SIG-M5 treated with dmso at 0.1 percent for 504 hours (cell line): ENCODE results near the gene CPEB2.
A peak's percentile ranks its signal among the peaks of the same experiment; 100 is the strongest.

Source experiments
- DNase-seq: peaks from one replicate; lab custom pipeline; 2025; ENCODE audit not compliant: unreplicated experiment; lab: John Stamatoyannopoulos, UW

The CPEB2 gene

DNA sequence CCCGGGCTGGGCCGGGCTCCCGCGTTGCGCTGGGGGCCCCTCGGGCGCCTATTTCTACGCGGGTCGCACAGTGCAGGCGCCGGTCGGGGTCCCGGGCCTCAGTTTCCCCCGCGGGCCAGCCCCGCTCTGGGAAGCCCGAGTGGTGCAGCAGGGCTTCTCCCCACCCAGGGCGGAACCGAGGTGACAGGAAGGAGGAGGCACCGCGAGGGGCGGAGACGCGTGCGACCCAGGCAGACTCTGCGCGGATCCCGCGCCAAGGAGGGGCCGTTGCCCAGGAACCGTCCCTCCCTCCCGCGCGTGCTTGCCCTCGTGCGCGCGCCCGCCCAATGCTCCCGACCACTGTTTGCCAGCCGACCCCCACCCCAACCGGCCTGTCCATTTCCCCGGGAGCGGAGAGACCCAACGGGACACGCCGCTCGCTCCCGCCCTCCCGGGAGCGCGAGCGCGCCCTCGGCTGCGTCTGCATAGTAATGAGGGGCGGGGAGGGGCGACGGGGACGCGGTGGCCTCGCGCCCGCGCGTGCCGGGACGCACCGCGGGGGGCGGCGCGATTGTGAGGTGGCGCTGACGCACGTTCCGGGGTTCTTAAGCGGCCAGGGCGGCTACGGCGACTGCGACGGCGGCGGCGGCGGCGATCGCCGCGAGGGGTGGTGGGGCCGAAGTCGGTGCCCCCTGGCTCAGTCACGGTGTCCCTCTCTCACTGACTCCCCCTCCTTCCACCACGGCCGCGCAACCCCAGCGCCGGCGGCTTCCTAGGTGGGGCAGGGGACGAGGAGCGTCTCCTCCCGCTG lies at the start of gene CPEB2:
Gene CPEB2 (plus strand): TSS at position 613 of the 790 bp plus-strand sequence. CDS start 193 bp downstream, outside the sequence.
- DNase-seq: peak; percentile 85

GRCh38 chr4:14958436-14958835 lies 43.8 kb upstream of the CPEB2 start:
- DNase-seq: no peak

- DNase-seq: no peak
Observed at GRCh38 chr4:14961292-14961691, 41.0 kb upstream of the CPEB2 start.

DNA sequence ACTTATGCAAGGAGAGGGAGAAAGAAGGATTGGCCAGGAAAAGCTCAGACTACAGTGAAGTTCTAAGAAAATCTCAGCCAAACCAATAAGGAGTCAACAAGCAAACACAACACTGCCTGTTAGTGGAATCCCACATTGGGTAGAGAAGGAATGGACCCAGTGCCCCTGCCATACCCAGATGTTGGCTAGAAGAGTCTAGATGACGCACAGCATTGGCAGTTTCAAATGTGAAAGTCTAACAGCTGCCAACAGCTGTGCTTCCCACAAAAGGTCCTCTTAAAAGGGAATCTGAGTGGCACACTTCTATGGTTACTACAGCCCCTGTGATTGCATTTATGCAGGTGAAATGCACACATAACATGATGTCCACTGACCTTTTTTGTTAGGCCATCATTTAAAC lies 37.2 kb upstream of the CPEB2 start:
- DNase-seq: no peak

GRCh38 chr4:14967982-14968381 lies 34.3 kb upstream of the CPEB2 start:
- no peak for DNase-seq

DNA sequence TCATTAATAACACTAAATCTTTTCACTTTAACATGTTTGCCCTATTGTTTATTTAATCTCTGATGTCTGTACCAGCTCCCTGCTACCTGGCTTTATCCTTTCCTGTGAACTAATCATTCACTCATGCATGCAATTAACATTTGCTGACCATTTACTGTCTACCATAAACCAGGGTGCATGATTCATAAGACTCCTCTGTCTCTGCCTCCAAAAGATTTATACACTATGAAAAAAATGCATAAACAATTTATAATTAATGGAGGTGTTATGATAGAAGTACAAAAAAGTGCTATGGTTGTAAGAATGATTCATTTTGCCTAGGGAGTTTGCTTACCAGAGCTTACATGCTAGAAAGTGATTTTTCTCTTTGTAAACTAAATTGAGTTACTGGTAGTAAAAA lies 24.5 kb upstream of the CPEB2 start:
- DNase-seq: no peak

DNA sequence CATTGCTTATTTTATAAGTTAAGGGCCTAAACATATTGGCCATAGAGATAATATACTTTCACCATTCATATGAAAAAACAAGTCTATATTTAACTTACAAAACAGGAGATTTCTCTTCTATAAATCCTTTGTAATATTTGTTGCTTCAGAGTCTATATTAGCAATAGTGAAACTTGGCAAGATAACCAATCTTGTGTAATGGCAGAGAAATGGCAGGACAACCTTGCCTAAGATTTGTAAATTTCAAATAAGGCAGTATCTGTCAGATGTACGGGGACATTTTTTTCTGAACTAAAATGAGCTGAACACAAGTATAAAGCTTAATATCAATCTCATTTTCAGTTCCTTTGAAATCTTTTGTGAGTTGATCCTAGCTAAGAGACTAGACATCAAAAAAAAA lies 17.8 kb upstream of the CPEB2 start:
- DNase-seq: no peak

- no peak for DNase-seq
Observed at GRCh38 chr4:14985161-14985560, 17.1 kb upstream of the CPEB2 start.

GRCh38 chr4:14985843-14986242 lies 16.4 kb upstream of the CPEB2 start:
- no peak for DNase-seq

GRCh38 chr4:14987054-14987453 lies 15.2 kb upstream of the CPEB2 start:
- no peak for DNase-seq

- DNase-seq: no peak
Observed at GRCh38 chr4:14990484-14990883, 11.8 kb upstream of the CPEB2 start.

GRCh38 chr4:14994242-14994641 lies 8.0 kb upstream of the CPEB2 start:
- peak; percentile 85 for DNase-seq

GRCh38 chr4:15001248-15001868 lies 923 bp upstream of the CPEB2 start:
- DNase-seq: peak; percentile 59

- peak; percentile 80 for DNase-seq
Observed at GRCh38 chr4:15002659-15003400, 549 bp downstream of the CPEB2 start.

DNA sequence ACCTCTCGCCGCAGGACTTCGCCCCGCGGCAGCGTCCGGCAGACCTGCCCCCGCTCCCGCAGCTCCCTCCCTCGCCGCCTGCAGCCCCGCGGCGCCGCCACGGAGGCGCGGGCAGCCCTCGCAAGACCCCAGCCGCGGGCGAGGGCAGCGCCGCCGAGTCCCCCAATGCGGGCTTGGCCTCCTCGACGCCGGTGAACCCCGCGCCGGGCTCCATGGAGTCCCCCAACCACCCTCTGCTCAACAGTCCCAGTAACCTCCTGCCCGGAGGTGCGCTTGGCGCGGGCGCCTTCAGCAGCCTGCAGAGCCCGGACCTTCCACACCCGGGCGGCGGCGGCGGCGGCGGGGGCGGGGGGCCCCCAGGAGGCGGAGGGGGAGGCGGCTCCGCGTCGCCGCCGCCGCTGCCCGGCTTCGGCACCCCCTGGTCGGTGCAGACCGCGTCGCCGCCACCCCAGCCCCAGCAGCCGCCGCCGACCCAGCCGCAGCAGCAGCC lies 1.2 kb downstream of the CPEB2 start:
- peak; percentile 19 for DNase-seq

GRCh38 chr4:15003891-15004738 lies 1.8 kb downstream of the CPEB2 start:
- no peak for DNase-seq

GRCh38 chr4:15004739-15005301 lies 2.5 kb downstream of the CPEB2 start:
- DNase-seq: peak; percentile 31

DNA sequence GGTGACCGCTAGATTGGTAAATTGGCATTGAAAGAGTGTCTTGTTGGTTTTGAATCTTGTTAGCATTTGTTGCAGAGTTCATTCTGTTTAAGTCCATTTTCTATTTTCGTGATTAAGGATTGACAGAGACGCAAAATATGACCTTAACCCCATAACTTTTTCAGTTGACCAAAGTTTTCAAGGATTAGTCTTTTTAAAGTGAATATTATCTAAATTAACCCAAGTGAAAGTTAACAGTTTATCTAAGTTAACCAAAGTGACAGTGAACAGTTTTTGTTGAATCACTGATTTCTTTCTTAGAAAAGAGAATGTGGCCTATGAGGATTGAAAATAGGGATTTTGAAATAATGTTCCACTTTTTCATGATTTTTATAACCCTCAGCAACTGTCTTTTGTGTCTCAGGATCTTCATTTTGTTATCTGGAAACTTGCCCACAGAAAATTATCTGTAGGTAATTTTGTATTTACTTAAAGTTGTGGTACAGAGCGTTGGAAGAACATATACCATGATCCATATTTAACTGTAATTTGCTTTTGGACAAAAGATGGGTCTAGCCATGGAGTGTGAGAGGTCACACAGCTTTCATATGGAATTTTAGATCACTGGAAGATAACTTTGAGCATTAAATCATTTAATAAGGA lies 3.3 kb downstream of the CPEB2 start:
- DNase-seq: no peak

DNA sequence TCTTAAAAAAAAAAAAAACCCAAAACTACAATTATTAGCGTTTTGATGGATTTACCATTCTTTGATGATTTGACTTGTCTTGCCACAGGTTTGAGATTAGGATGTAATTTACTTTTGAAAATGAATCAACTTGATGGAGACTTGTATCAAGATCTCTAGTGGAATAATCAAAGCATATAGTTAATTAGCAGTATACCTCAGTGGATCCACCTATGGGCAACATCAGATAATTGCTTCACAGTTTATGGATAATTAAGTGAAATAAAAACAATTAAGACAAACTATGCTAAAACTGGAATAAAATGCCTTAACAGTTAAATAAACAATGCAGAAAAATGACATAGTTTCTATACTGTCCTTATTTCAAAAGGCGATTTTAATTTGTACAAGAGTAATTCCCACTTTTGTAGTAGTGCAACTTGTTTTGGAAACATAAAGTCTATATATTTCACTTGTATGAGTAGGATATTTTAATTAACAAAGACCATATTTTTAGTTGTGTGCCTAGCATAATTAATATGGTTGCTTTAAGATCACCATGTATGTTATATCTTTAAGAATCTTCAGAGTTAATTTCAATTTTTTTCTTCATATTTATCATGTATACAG lies 4.2 kb downstream of the CPEB2 start:
- DNase-seq: peak; percentile 2

DNA sequence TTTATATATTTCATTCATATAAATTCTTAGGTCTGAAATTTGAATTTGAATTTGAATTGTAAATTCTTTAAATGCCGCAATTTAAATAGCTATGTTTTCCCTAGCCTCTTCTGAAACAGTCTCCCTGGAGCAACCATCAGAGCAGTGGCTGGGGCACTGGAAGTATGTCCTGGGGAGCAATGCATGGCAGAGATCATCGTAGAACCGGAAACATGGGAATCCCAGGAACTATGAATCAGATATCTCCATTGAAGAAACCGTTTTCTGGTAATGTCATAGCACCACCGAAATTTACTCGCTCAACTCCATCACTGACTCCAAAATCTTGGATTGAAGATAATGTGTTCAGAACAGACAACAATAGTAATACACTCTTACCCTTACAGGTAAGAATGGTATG lies 4.9 kb downstream of the CPEB2 start:
- no peak for DNase-seq
